NCI-H2171 treated with DMSO at 0.1 percent for 48 hours (cell line): ENCODE data around the gene IMP4.
A peak's percentile ranks its signal among the peaks of the same experiment; 100 is the strongest.
"Not testable (repeated sequence)": the region's sequence is repeated elsewhere in the genome, so short reads cannot be mapped to it uniquely, and the experiment has no call there.

Source experiments
- DNase-seq: peaks from one replicate; lab custom pipeline; 2025; lab: John Stamatoyannopoulos, UW

IMP4 gene, protein sequence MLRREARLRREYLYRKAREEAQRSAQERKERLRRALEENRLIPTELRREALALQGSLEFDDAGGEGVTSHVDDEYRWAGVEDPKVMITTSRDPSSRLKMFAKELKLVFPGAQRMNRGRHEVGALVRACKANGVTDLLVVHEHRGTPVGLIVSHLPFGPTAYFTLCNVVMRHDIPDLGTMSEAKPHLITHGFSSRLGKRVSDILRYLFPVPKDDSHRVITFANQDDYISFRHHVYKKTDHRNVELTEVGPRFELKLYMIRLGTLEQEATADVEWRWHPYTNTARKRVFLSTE

GRCh38 chr2:130342533-130343275, at the start of gene IMP4:
Gene IMP4 (plus strand): TSS chr2:130342897. CDS start chr2:130342933, 36 bp downstream.
- DNase-seq: peak; percentile 99

GRCh38 chr2:130300258-130300969, 42.3 kb upstream of the IMP4 start:
- no peak for DNase-seq

- no peak for DNase-seq
Observed at GRCh38 chr2:130300970-130301348, 41.7 kb upstream of the IMP4 start.

- DNase-seq: no peak
Observed at GRCh38 chr2:130302164-130302886, 40.4 kb upstream of the IMP4 start.

GRCh38 chr2:130303169-130303568, 39.5 kb upstream of the IMP4 start:
- no peak for DNase-seq

DNA sequence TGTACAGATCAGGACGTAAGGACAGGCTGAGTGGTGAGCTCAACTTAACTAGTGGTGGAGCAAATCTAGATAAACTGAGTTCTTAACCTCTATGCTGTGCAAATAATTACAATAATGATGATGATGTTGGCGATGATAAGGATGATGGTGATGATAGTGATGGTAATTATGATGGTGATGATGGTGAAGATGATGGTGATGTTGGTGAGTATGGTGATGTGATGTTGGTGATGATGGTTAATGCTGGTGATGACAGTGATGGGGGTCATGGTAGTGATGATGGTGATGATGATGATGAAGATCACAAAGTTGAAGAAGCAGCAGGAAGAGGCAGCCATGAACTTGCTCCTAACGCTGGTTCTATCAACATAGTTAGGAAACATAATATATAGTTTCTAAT, 38.0 kb upstream of the IMP4 start:
- no peak for DNase-seq

- no peak for DNase-seq
Observed at GRCh38 chr2:130307850-130308249, 34.8 kb upstream of the IMP4 start.

DNA sequence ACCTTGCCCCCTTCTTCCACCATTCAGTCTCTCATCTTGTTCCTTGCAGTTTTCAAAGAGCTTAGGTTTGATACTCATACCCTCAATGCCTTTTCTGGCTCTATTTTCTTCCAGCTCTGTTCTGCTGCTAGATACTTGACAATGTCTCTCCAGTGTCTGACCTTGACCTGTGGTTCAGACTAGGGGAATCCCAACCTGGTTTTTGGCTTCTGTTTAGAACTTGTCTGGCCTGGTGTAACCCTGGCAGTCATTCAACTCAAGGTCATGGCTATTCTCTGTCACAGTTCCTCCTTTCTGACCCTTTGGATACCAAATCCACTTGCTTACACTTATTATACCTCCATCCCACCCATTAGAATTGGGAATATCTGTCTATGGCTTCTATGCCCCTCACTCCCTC, 31.8 kb upstream of the IMP4 start:
- no peak for DNase-seq

DNA sequence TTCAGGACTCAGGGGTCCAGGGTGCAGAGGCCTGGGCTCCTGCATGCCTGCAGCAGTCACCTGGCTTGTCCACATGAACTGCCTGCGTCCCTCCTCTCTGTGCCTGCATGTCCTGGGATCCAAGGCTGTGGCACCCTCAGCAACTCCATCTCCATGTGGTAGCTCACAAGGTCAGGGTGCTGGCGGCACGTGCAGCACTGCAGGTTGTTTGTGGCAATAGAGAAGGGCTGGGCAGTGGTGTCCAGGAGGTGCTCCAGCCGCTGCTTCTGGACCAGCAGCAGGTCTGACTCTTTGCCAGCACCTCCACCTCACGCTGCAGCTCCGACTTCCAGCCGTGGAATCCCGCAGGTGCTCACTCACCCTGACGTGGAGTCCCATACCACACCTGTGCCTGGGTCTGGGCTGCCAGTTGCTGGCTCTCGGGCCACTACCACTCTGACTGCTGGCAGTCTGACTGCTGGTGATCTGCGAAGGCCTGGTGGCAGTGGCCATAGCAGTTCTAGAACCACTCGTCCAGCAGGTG, 28.8 kb upstream of the IMP4 start:
- no peak for DNase-seq

- no peak for DNase-seq
Observed at GRCh38 chr2:130314377-130314776, 28.3 kb upstream of the IMP4 start.

- no peak for DNase-seq
Observed at GRCh38 chr2:130316596-130316995, 26.1 kb upstream of the IMP4 start.

DNA sequence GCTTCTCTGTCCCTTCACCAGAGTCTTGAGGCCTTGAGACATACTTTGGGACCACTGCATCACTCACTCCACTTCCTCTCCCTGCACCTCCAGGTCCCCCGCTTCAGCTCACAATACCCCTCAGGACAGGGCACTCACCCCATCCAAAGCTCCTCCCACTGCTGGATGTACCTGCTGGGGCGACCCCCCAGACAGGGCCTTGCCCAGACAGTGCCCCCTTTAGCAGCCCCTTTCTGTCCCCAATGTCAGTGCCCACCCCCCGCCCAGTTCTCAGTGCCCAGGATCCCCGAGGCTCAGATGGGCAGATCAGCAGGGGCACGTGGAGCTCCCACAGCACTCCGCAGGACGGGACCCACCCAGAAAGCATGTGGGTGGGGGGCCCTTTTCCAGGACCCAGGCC, 23.8 kb upstream of the IMP4 start:
- no peak for DNase-seq

DNA sequence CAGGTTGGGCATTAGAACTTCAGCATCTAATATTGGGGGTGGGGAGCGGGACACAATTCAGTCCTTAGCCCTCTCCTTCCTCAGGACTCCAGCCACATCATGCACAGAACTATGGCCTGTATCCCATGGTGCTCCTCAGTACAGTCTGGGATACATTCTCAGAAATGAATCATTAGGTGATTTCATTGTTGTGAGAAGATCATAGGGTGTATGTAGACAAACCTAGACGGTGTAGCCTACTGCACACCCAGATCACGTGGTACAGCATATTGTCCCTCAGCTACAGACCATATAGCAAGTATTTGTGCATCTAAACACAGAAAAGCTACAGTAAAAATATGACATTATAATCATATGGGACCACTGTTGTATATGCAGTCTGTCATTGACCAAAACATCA, 23.2 kb upstream of the IMP4 start:
- DNase-seq: no peak

DNA sequence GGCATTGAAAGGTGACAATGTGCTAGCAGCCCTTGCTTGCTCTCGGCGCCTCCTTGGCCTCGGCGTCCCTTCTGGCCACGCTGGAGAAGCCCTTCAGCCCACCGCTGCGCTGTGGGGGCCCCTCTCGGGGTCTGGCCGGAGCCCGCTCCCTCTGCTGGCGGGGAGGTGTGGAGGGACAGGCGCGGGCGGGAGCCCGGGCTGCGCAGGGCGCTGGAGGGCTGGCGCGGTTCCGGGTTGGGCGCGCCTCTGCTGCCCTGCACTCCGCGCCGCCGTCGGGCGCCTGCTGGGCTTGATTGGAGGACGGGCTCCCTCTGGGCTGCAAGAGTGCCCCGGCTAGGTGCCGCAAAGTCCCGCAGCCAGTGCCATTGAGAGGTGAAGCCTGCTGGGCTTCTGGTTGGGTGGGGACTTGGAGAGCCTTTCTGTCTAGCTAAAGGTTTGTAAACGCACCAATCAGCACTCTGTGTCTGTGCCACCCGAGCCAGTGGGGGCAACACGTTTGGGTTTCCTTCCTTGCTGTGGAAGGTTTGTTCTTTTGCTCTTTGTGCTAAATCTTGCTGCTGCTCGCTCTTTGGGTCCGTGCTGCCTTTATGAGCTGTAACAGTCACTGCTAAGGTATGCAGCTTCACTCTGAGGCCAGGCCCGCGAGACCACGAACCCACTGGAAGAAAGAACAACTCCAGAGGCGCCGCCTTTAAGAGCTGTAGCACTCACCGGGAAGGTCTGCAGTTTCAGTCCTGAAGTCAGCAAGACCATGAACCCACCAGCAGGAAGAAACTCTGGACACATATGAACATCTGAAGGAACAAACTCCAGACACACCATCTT, 14.8 kb upstream of the IMP4 start:
- DNase-seq: no peak

- peak; percentile 73 for DNase-seq
Observed at GRCh38 chr2:130328710-130329109, 14.0 kb upstream of the IMP4 start.

DNA sequence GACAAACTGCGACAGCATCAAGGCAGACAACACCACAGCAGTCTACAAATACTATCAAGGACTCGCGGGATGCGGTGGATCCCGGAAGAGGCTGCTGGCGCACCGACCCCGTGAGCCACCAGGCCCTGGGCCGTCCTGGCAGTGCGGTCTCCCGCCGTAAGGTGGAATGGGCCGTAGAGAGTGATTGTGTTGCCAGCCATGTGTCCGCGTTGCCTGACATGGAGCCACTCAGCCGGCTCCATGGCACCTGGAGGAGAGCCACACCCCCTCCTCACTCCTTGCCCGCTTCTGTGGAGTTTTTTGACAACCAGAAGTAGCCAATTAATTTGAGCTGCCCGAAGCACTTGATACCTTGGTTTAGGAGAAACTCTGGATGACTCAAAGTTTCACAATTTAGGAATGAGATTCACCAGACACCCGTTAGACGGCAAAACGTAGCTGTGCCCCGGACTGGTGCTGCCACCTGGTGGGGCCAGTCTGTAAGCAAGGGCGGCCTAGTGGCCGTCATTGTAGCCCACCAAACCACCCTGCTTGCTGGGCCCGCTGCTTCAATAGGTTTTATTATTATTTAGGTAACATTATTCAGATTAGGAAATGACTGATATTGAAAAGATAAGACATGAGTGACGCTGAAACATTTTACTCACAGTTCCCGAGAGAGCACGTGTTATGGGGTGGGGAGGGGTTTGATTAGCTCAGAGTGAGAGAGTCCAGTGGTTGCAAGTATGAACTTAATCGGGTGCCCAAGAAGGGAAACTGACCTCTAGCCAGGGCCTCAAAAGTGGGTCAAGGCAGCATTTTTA, 10.2 kb upstream of the IMP4 start:
- DNase-seq: peak; percentile 71

- DNase-seq: not testable (repeated sequence)
Observed at GRCh38 chr2:130333253-130333652, 9.4 kb upstream of the IMP4 start.

DNA sequence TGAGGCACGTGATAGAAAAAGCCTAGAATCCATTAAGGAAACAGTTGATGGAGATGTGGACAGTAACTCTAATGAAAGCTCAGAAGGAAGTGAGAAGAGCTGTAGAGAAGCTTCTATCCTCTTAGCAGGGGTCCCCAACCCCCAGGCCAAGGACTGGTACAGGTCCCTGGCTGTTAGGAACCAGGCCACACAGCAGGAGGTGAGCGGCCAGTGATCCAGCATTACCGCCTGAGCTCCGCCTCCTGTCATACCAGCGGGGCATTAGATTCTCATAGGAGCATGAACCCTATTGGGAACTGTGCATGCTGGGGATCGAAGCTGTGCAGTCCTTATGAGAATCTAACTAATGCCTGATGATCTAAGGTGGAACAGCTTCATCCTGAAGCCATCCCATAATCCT, 8.7 kb upstream of the IMP4 start:
- DNase-seq: no peak

DNA sequence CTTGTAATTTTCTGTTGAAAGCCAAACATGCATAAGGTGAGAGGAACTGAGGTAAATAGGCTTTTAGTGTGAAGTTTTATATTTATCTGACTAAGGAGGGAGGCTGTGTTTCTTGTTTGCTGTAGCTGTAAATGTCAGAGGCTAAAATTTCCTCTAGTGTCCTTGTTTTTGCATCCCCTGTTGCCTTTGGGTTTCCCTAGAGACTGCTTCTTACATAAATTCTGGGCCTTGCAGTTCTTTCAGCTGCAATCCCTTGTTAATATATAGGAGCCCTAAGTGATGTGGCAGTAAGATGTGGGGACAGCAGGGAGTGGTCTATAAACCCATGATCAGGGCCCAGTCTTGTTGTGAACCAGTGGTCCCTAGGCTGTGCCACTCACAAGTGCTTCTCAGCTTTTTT, 7.5 kb upstream of the IMP4 start:
- DNase-seq: no peak

DNA sequence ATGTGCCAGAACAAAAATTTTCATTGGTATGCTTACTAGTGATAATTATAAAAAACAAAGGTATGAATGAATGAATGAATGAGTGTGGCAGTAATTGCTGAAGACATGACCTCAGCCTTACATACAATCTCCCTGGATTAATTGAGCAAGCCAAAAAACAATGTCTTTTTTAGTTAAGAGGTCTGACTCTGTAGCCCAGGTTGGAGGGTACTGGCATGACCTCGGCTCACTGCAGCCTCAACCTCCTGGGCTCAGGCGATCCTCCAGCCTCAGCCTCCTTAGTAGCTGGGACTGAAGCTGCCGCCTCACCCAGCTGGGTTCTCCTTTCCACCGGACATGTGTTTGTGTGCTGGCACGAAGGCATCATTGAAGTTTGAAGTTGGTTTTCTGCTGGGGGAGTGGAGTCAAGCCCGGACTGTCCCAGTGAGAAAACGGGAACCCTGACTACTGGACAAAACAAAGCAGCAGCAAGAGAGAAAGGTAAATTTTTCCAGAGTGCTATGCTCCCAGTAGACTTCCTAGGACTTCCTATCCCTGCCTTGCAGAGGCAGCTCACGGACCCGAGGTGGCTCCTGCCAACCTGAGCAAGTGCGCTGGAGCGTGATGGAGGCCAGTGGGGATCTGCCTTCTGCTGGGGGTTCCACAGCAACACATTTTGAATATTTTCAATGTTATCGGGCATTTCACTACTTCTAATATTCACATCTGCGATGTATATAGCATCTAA, 6.4 kb upstream of the IMP4 start:
- DNase-seq: peak; percentile 33
